PC-3 (cell line): ENCODE measurements around the gene C1orf21.

Experiments used
- EZH2phosphoT487 ChIP-seq: fragments of 300-600 bp; sonication (generic); IDR thresholded peaks from 2 replicates; pipeline ENCODE4 v1.6.1; 2018; ENCODE audit warnings: mild to moderate bottlenecking, antibody characterized with exemption, low read length, borderline replicate concordance
- TF ChIP-seq, protein P1 (sequence below): fragments of 300-600 bp; sonication (generic); conservative IDR thresholded peaks from 2 replicates; pipeline ENCODE4 v1.5.1; 2017; ENCODE audit warnings: antibody characterized with exemption, low read depth, mild to moderate bottlenecking, low read length

DNA sequence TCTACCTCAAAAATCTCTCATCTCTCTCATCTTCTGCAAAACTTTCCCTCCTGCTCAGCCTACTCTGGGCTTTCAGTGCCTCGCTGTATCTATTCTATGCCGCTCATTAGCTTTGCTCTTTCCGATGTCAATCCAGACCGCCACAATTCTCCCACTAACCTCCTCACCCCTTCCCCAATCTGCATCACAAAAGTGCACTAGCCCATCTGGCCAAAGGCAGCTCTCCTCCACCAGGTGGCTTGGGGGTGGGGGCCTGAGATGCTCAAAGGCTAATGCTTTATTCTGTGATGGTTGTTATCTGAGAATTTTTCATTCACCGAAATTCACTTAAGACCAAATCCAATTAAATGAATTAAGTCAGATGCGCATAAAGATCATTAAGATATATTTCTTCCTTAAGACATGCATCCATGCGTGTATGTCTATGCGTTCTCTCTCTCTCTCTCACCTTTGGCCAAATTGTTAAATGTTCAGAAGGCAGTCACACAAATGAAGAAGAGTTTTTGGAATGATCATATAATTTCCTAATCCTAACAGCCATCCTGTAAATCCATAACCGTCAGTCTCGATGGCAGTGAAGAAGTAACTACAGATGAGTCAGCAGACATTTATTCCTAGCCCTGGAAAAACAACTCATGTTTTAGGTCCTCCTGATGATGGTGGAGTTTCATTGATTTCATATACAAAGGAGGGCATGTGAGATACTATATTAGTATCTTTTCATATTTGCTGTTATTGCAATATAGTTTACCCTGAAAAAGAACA, 111.3 kb downstream of the C1orf21 start:
- TF ChIP-seq EZH2phosphoT487: no peak
- TF ChIP-seq, protein P1, sequence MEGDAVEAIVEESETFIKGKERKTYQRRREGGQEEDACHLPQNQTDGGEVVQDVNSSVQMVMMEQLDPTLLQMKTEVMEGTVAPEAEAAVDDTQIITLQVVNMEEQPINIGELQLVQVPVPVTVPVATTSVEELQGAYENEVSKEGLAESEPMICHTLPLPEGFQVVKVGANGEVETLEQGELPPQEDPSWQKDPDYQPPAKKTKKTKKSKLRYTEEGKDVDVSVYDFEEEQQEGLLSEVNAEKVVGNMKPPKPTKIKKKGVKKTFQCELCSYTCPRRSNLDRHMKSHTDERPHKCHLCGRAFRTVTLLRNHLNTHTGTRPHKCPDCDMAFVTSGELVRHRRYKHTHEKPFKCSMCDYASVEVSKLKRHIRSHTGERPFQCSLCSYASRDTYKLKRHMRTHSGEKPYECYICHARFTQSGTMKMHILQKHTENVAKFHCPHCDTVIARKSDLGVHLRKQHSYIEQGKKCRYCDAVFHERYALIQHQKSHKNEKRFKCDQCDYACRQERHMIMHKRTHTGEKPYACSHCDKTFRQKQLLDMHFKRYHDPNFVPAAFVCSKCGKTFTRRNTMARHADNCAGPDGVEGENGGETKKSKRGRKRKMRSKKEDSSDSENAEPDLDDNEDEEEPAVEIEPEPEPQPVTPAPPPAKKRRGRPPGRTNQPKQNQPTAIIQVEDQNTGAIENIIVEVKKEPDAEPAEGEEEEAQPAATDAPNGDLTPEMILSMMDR: no peak
